ENCODE measurements around the gene AP3D1. TPM values are rescaled to one million over a fixed set of nuclear protein-coding genes. Genes with fewer than 3 reads are reported as not detected.
A peak's percentile ranks its signal among the peaks of the same experiment; 100 is the strongest.

AP3D1 gene
- total and polyA plus RNA-seq, 9 of the 15 experiments (the other 6 are each of a cell fraction or from before 2014, with no cell fraction given), result 1.2 to 86.1 (median 35.9) TPM

GRCh38 chr19:2055931-2056836 lies 95.2 kb downstream of the AP3D1 start (continued):
- TF ChIP-seq U2AF1 (optimal IDR thresholded peaks at IDR 0.05; ENCODE audit: low read depth, low read length), result no peak
- TF ChIP-seq NFYB (IDR thresholded peaks at IDR 0.05; ENCODE audit: extremely low read depth, insufficient read length), result no peak
- peak; percentile 80; the same call in 1 of the 2 replicates for TF ChIP-seq GABPB1 (CRISPR knock-in tag; IDR thresholded peaks at IDR 0.05)
- TF ChIP-seq ZNF583 (CRISPR knock-in tag; IDR thresholded peaks at IDR 0.05), result no peak; the same call in 1 of the 2 replicates
- TF ChIP-seq RB1 (IDR thresholded peaks at IDR 0.05; ENCODE audit: low read depth), result peak; percentile 12; the same call in 1 of the 2 replicates
- no peak for TF ChIP-seq PHTF2 (CRISPR knock-in tag; IDR thresholded peaks at IDR 0.05)
- no peak for TF ChIP-seq GATA2 (CRISPR knock-in tag; IDR thresholded peaks at IDR 0.05)
- TF ChIP-seq TGIF2 (CRISPR knock-in tag; IDR thresholded peaks at IDR 0.05), result no peak
- no peak for TF ChIP-seq SFPQ (IDR thresholded peaks at IDR 0.05; ENCODE audit: low read depth, low read length)
- TF ChIP-seq CTCFL (IDR thresholded peaks at IDR 0.05; ENCODE audit: borderline replicate concordance, insufficient read depth, low read depth, low read length, poor library complexity, severe bottlenecking), result no peak
- TF ChIP-seq MLX (CRISPR knock-in tag; conservative IDR thresholded peaks at IDR 0.05), result no peak
- peak; percentile 92 for TF ChIP-seq VEZF1 (CRISPR knock-in tag; IDR thresholded peaks at IDR 0.05)
- TF ChIP-seq SMARCE1 (IDR thresholded peaks at IDR 0.05), result peak; percentile 74; the same call in 1 of the 2 replicates
- no peak for TF ChIP-seq PHF21A (IDR thresholded peaks at IDR 0.05; ENCODE audit: borderline replicate concordance, low read depth)
- no peak for TF ChIP-seq CBX2 (IDR thresholded peaks at IDR 0.05; ENCODE audit: insufficient read depth, low read length, poor library complexity, severe bottlenecking)
- peak; percentile 94 for TF ChIP-seq ETV1 (tag; conservative IDR thresholded peaks at IDR 0.05; ENCODE audit: low read depth)
- TF ChIP-seq ZNF354B (CRISPR knock-in tag; IDR thresholded peaks at IDR 0.05), result no peak
- TF ChIP-seq SLC30A9 (CRISPR knock-in tag; IDR thresholded peaks at IDR 0.05), result no peak
- peak in 1 of 2 experiments; percentile 94; a peak in 2 of 4 replicates for TF ChIP-seq HDAC1 (IDR thresholded peaks at IDR 0.05)
- no peak for TF ChIP-seq HNRNPLL (IDR thresholded peaks at IDR 0.05; ENCODE audit: low read depth, low read length, poor library complexity, severe bottlenecking)
- 0 out of 2 replicates have a peak, but pooled peaks have one; percentile 31 for TF ChIP-seq LARP7 (IDR thresholded peaks at IDR 0.05)
